DND-41 (cell line): Measurements from ENCODE around the gene DENND1A.

Experiments used
- ATAC-seq: fragments of 200-7000 bp; cut with Tn5 transposase; 3 replicates; pipeline ENCODE4 v1.9.1; 2021; ENCODE audit warnings: low read depth; ENCODE audit not compliant: insufficient read depth
- DNase-seq: peaks from one replicate; pipeline ENCODE4 v3.0.0-alpha.2; 2020
- H2AFZ ChIP-seq: 2 replicates; pipeline ENCODE4 v1.6.0; 2012; ENCODE audit warnings: low read depth, low read length
- H3K27ac ChIP-seq: 2 replicates; pipeline ENCODE4 v1.5.1; 2012; ENCODE audit warnings: low read length, inconsistent platforms
- H3K27me3 ChIP-seq: fragments of 200-600 bp; sonication (generic); 2 replicates; pipeline ENCODE4 v1.6.0; 2012; ENCODE audit warnings: low read length, mild to moderate bottlenecking, inconsistent platforms; ENCODE audit not compliant: insufficient read depth, poor library complexity
- H3K36me3 ChIP-seq: 2 replicates; pipeline ENCODE4 v1.5.1; 2012; ENCODE audit warnings: low read length, inconsistent platforms; ENCODE audit not compliant: insufficient read depth
- H3K4me1 ChIP-seq: 2 replicates; pipeline ENCODE4 v1.5.1; 2012; ENCODE audit warnings: mild to moderate bottlenecking, low read length; ENCODE audit not compliant: insufficient read depth
- H3K4me2 ChIP-seq: 2 replicates; pipeline ENCODE4 v1.6.0; 2012; ENCODE audit warnings: mild to moderate bottlenecking, moderate library complexity, low read length, inconsistent platforms; ENCODE audit not compliant: insufficient read depth
- H3K4me3 ChIP-seq, 2 experiments: fragments of 200-600 bp in 1 of 2; shearing (Covaris generic) in 1 of 2; 2 replicates each; pipeline ENCODE4 v1.5.1; 2012 to 2016; ENCODE audit warnings: inconsistent platforms in 2 of 2, low read length in 2 of 2, mild to moderate bottlenecking in 2 of 2, low read depth in 1 of 2, moderate library complexity in 1 of 2
- H3K79me2 ChIP-seq: 2 replicates; pipeline ENCODE4 v1.6.0; 2012; ENCODE audit warnings: low read length, inconsistent platforms; ENCODE audit not compliant: insufficient read depth
- H3K9ac ChIP-seq: 2 replicates; pipeline ENCODE4 v1.6.0; 2012; ENCODE audit warnings: low read depth, mild to moderate bottlenecking, inconsistent platforms, low read length, moderate library complexity
- H3K9me3 ChIP-seq: 2 replicates; pipeline ENCODE4 v1.5.1; 2012; ENCODE audit warnings: low read length, moderate library complexity, mild to moderate bottlenecking, inconsistent platforms; ENCODE audit not compliant: insufficient read depth, severe bottlenecking
- H4K20me1 ChIP-seq: 2 replicates; pipeline ENCODE4 v1.6.0; 2012; ENCODE audit warnings: low read length; ENCODE audit not compliant: insufficient read depth
- CTCF ChIP-seq: IDR thresholded peaks from 2 replicates; pipeline ENCODE4 v1.5.1; 2012; ENCODE audit warnings: borderline replicate concordance, low read length, moderate library complexity, mild to moderate bottlenecking; ENCODE audit not compliant: poor library complexity, severe bottlenecking; ENCODE audit errors: extremely low read depth
- EZH2 ChIP-seq: IDR thresholded peaks from 3 replicates; pipeline ENCODE4 v1.6.1; 2012; ENCODE audit warnings: borderline replicate concordance, low read depth, mild to moderate bottlenecking, moderate library complexity, low read length, inconsistent platforms; ENCODE audit not compliant: severe bottlenecking

Gene DENND1A

GRCh38 chr9:123513554-123513953, 416.4 kb downstream of the DENND1A start:
- no peak for TF ChIP-seq CTCF
- no peak for TF ChIP-seq EZH2
- no peak for ATAC-seq
- Histone ChIP-seq H3K9me3 (no peaks in the 10 kb centered on the region), H3K4me1 (no peaks in the 10 kb centered on the region), H3K27me3 (no peaks in the 10 kb centered on the region), H3K27ac (no peak overlapping the region), H4K20me1 (no peaks in the 10 kb centered on the region), H3K36me3 (no peaks in the 10 kb centered on the region), H3K4me3 (no peak overlapping the region), H3K79me2 (no peaks in the 10 kb centered on the region), H2AFZ (no peak overlapping the region), H3K9ac (no peak overlapping the region), H3K4me2 (no peak overlapping the region)
- no peak for DNase-seq

- no peak overlapping the region for H3K4me3 ChIP-seq
- no peaks in the 10 kb centered on the region for H3K36me3 ChIP-seq
- no peaks in the 10 kb centered on the region for H4K20me1 ChIP-seq
- no peaks in the 10 kb centered on the region for H3K4me1 ChIP-seq
- DNase-seq (no peak), ATAC-seq (peak; percentile 39; the same call in 1 of the 3 replicates)
- H2AFZ ChIP-seq: no peak overlapping the region
- H3K9me3 ChIP-seq: no peaks in the 10 kb centered on the region
- no peak overlapping the region for H3K27ac ChIP-seq
- H3K27me3 ChIP-seq: no peaks in the 10 kb centered on the region
- no peaks in the 10 kb centered on the region for H3K79me2 ChIP-seq
- TF ChIP-seq CTCF (no peak), EZH2 (no peak)
- no peak overlapping the region for H3K9ac ChIP-seq
- H3K4me2 ChIP-seq: no peak overlapping the region
Measured at GRCh38 chr9:123511326-123512277, 418.3 kb downstream of the DENND1A start.

GRCh38 chr9:123509646-123510045, 420.3 kb downstream of the DENND1A start:
- H3K9me3 ChIP-seq: no peaks in the 10 kb centered on the region
- H3K79me2 ChIP-seq: no peaks in the 10 kb centered on the region
- H3K9ac ChIP-seq: no peak overlapping the region
- DNase-seq (no peak), ATAC-seq (no peak)
- no peaks in the 10 kb centered on the region for H4K20me1 ChIP-seq
- no peak overlapping the region for H2AFZ ChIP-seq
- no peak overlapping the region for H3K4me3 ChIP-seq
- no peaks in the 10 kb centered on the region for H3K27me3 ChIP-seq
- no peak overlapping the region for H3K4me2 ChIP-seq
- H3K27ac ChIP-seq: no peak overlapping the region
- H3K36me3 ChIP-seq: no peaks in the 10 kb centered on the region
- TF ChIP-seq CTCF: no peak
- H3K4me1 ChIP-seq: no peaks in the 10 kb centered on the region

- DNase-seq (no peak), ATAC-seq (no peak)
- Histone ChIP-seq H3K79me2 (no peaks in the 10 kb centered on the region), H3K36me3 (no peaks in the 10 kb centered on the region), H3K9me3 (no peaks in the 10 kb centered on the region), H2AFZ (no peak overlapping the region), H3K27ac (no peak overlapping the region), H4K20me1 (no peaks in the 10 kb centered on the region), H3K4me3 (no peak overlapping the region), H3K9ac (no peak overlapping the region), H3K4me2 (no peak overlapping the region), H3K4me1 (no peaks in the 10 kb centered on the region), H3K27me3 (no peaks in the 10 kb centered on the region)
- TF ChIP-seq CTCF (no peak), EZH2 (no peak)
Measured at GRCh38 chr9:123508048-123508447, 421.9 kb downstream of the DENND1A start.
